ENCODE data around the gene FAM53B. TPM values are rescaled to one million over a fixed set of nuclear protein-coding genes. Genes with fewer than 3 reads are reported as not detected.
A peak's percentile ranks its signal among the peaks of the same experiment; 100 is the strongest.
"Not testable (repeated sequence)": the region's sequence is repeated elsewhere in the genome, so short reads cannot be mapped to it uniquely, and the experiment has no call there.

FAM53B gene
- 10 to 100 TPM; 12.9 to 19.2 (median 18.2) TPM for total RNA-seq

- peak; percentile 83 to 85 for ATAC-seq
- no peaks in the 10 kb centered on the region for H3K36me3 Mint-ChIP-seq (ENCODE audit: insufficient read depth)
- H3K4me1 Mint-ChIP-seq (ENCODE audit: low read depth) = peaks cover 48% of the 10 kb centered on the region
- peak; percentile 76 for DNase-seq
- no peaks in the 10 kb centered on the region for H3K9me3 Mint-ChIP-seq
- peak within 1 kb of the TSS; percentile 96 for H3K4me3 Mint-ChIP-seq
- H3K27me3 Mint-ChIP-seq (ENCODE audit: low read depth) = no peaks in the 10 kb centered on the region
These were observed at the start of gene FAM53B for GRCh38 chr10:124744102-124745050. TSS of gene FAM53B (minus strand) at chr10:124744378. CDS start at chr10:124706713, 37,665 bp downstream.

- H3K27me3 Mint-ChIP-seq (ENCODE audit: low read depth) = no peaks in the 10 kb centered on the region
- H3K36me3 Mint-ChIP-seq (ENCODE audit: insufficient read depth) = peaks cover 3% of the 10 kb centered on the region
- H3K9me3 Mint-ChIP-seq = no peaks in the 10 kb centered on the region
- peak overlapping the region; percentile 98 for H3K4me3 Mint-ChIP-seq
- peaks cover 14% of the 10 kb centered on the region for H3K4me1 Mint-ChIP-seq (ENCODE audit: low read depth)
- ATAC-seq (no peak), DNase-seq (no peak)
These were observed 48.8 kb upstream of the FAM53B start for GRCh38 chr10:124792998-124793352.

GRCh38 chr10:124791547-124792348 lies 47.6 kb upstream of the FAM53B start, which contains the start of gene EEF1AKMT2:
TSS of gene EEF1AKMT2 (minus strand) at chr10:124791887. CDS start at chr10:124791833, 54 bp downstream.
- Mint-ChIP-seq H3K36me3 (ENCODE audit: insufficient read depth) (peaks cover 6% of the 10 kb centered on the region), H3K9me3 (no peaks in the 10 kb centered on the region), H3K27me3 (ENCODE audit: low read depth) (no peaks in the 10 kb centered on the region), H3K4me3 (peak within 1 kb of the TSS; percentile 98), H3K4me1 (ENCODE audit: low read depth) (peaks cover 14% of the 10 kb centered on the region)
- ATAC-seq (peak; percentile 99), DNase-seq (peak; percentile 74)

GRCh38 chr10:124782900-124783299 lies 38.7 kb upstream of the FAM53B start:
- not testable (repeated sequence) for ATAC-seq; H3K9me3 Mint-ChIP-seq; H3K4me1 Mint-ChIP-seq (ENCODE audit: low read depth); H3K4me3 Mint-ChIP-seq; H3K27me3 Mint-ChIP-seq (ENCODE audit: low read depth); DNase-seq
- peaks cover 20% of the 10 kb centered on the region for H3K36me3 Mint-ChIP-seq (ENCODE audit: insufficient read depth)

- H3K4me1 Mint-ChIP-seq (ENCODE audit: low read depth) = no peaks in the 10 kb centered on the region
- DNase-seq = no peak
- peaks cover 24% of the 10 kb centered on the region for H3K36me3 Mint-ChIP-seq (ENCODE audit: insufficient read depth)
- H3K27me3 Mint-ChIP-seq (ENCODE audit: low read depth) = no peaks in the 10 kb centered on the region
- no peaks in the 10 kb centered on the region for H3K9me3 Mint-ChIP-seq
- no peak overlapping the region for H3K4me3 Mint-ChIP-seq
- no peak for ATAC-seq
These were observed 24.6 kb upstream of the FAM53B start for GRCh38 chr10:124768791-124769190.

- no peak overlapping the region for H3K4me3 Mint-ChIP-seq
- DNase-seq = no peak
- peaks cover 24% of the 10 kb centered on the region for H3K36me3 Mint-ChIP-seq (ENCODE audit: insufficient read depth)
- H3K4me1 Mint-ChIP-seq (ENCODE audit: low read depth) = peaks cover 2% of the 10 kb centered on the region
- ATAC-seq = no peak
- no peaks in the 10 kb centered on the region for H3K9me3 Mint-ChIP-seq
- no peaks in the 10 kb centered on the region for H3K27me3 Mint-ChIP-seq (ENCODE audit: low read depth)
These were observed 21.1 kb upstream of the FAM53B start for GRCh38 chr10:124765256-124765655.

- Mint-ChIP-seq H3K4me3 (no peak overlapping the region), H3K27me3 (ENCODE audit: low read depth) (no peaks in the 10 kb centered on the region), H3K36me3 (ENCODE audit: insufficient read depth) (peaks cover 28% of the 10 kb centered on the region), H3K4me1 (ENCODE audit: low read depth) (peaks cover 2% of the 10 kb centered on the region), H3K9me3 (no peaks in the 10 kb centered on the region)
- DNase-seq = no peak
- no peak for ATAC-seq
These were observed 19.1 kb upstream of the FAM53B start for GRCh38 chr10:124763267-124763666.

- Mint-ChIP-seq H3K36me3 (ENCODE audit: insufficient read depth) (peaks cover 25% of the 10 kb centered on the region), H3K9me3 (no peaks in the 10 kb centered on the region), H3K4me3 (no peak overlapping the region), H3K27me3 (ENCODE audit: low read depth) (no peaks in the 10 kb centered on the region), H3K4me1 (ENCODE audit: low read depth) (peaks cover 2% of the 10 kb centered on the region)
- DNase-seq (no peak), ATAC-seq (no peak)
These were observed 18.1 kb upstream of the FAM53B start for GRCh38 chr10:124762281-124762680.

GRCh38 chr10:124756156-124756903 lies 12.2 kb upstream of the FAM53B start:
- Mint-ChIP-seq H3K4me1 (ENCODE audit: low read depth) (peaks cover 2% of the 10 kb centered on the region), H3K27me3 (ENCODE audit: low read depth) (no peaks in the 10 kb centered on the region), H3K36me3 (ENCODE audit: insufficient read depth) (peaks cover 27% of the 10 kb centered on the region), H3K4me3 (no peak overlapping the region), H3K9me3 (no peaks in the 10 kb centered on the region)
- ATAC-seq = no peak
- no peak for DNase-seq

GRCh38 chr10:124755581-124755980 lies 11.4 kb upstream of the FAM53B start:
- H3K4me1 Mint-ChIP-seq (ENCODE audit: low read depth) = no peaks in the 10 kb centered on the region
- H3K36me3 Mint-ChIP-seq (ENCODE audit: insufficient read depth) = peaks cover 21% of the 10 kb centered on the region
- DNase-seq (no peak), ATAC-seq (no peak)
- H3K27me3 Mint-ChIP-seq (ENCODE audit: low read depth) = no peaks in the 10 kb centered on the region
- no peaks in the 10 kb centered on the region for H3K9me3 Mint-ChIP-seq
- H3K4me3 Mint-ChIP-seq = no peak overlapping the region

GRCh38 chr10:124754227-124754626 lies 10.0 kb upstream of the FAM53B start:
- peaks cover 18% of the 10 kb centered on the region for H3K36me3 Mint-ChIP-seq (ENCODE audit: insufficient read depth)
- H3K4me1 Mint-ChIP-seq (ENCODE audit: low read depth) = peaks cover 4% of the 10 kb centered on the region
- DNase-seq (no peak), ATAC-seq (no peak)
- H3K9me3 Mint-ChIP-seq = no peaks in the 10 kb centered on the region
- no peaks in the 10 kb centered on the region for H3K27me3 Mint-ChIP-seq (ENCODE audit: low read depth)
- H3K4me3 Mint-ChIP-seq = no peak overlapping the region

- Mint-ChIP-seq H3K36me3 (ENCODE audit: insufficient read depth) (no peaks in the 10 kb centered on the region), H3K9me3 (no peaks in the 10 kb centered on the region), H3K27me3 (ENCODE audit: low read depth) (no peaks in the 10 kb centered on the region), H3K4me3 (no peak overlapping the region), H3K4me1 (ENCODE audit: low read depth) (peaks cover 16% of the 10 kb centered on the region)
- ATAC-seq (no peak), DNase-seq (no peak)
These were observed 4.9 kb upstream of the FAM53B start for GRCh38 chr10:124748953-124749645.

GRCh38 chr10:124748166-124748565 lies 4.0 kb upstream of the FAM53B start:
- DNase-seq (no peak), ATAC-seq (no peak)
- H3K27me3 Mint-ChIP-seq (ENCODE audit: low read depth) = no peaks in the 10 kb centered on the region
- H3K9me3 Mint-ChIP-seq = no peaks in the 10 kb centered on the region
- peaks cover 16% of the 10 kb centered on the region for H3K4me1 Mint-ChIP-seq (ENCODE audit: low read depth)
- no peaks in the 10 kb centered on the region for H3K36me3 Mint-ChIP-seq (ENCODE audit: insufficient read depth)
- H3K4me3 Mint-ChIP-seq = no peak overlapping the region

Data from activated T-cell treated with anti-CD3 and anti-CD28 coated beads, Interleukin-2, amount 50 U/mL, for 4 hours (primary cell).